ENCODE measurements around the gene PLAC1.

DNA sequence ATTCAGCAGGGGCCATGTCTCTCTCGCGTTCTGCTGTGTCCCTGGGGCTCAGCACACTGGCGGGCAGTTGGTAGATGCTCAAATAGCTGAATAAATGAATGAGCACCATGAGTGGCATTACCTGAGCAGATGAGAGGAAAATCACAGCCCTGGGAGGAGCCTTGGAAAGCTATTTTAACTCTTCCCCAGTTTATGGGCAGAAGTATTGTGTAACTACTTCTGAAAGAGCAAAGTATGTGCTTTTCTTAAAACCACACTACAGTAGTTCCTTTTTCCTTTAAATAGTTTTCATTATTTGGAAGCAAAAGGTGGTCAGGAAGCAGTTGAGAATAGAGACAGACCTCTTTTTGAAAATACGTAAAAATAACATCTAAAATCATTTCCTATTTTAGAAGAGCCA, 3.0 kb upstream of the PLAC1 start:
- TF ChIP-seq, protein P1, sequence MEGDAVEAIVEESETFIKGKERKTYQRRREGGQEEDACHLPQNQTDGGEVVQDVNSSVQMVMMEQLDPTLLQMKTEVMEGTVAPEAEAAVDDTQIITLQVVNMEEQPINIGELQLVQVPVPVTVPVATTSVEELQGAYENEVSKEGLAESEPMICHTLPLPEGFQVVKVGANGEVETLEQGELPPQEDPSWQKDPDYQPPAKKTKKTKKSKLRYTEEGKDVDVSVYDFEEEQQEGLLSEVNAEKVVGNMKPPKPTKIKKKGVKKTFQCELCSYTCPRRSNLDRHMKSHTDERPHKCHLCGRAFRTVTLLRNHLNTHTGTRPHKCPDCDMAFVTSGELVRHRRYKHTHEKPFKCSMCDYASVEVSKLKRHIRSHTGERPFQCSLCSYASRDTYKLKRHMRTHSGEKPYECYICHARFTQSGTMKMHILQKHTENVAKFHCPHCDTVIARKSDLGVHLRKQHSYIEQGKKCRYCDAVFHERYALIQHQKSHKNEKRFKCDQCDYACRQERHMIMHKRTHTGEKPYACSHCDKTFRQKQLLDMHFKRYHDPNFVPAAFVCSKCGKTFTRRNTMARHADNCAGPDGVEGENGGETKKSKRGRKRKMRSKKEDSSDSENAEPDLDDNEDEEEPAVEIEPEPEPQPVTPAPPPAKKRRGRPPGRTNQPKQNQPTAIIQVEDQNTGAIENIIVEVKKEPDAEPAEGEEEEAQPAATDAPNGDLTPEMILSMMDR (IDR thresholded peaks at IDR 0.05), result no peak
- no peak for TF ChIP-seq POLR2AphosphoS5 (IDR thresholded peaks at IDR 0.05)
